Ovary (tissue), 9 donors: ENCODE data around the gene SLC39A3. TPM values are rescaled to one million over a fixed set of nuclear protein-coding genes. Genes with fewer than 3 reads are reported as not detected.

Experiments
- DNase-seq, 5 donors: peaks; one replicate each; pipeline ENCODE4 v3.0.0-alpha.2; 2019 to 2020
- H3K27ac ChIP-seq, 2 donors: fragments of 200-600 bp; one replicate each; pipeline versions ENCODE4 v1.5.1 to v1.8.0; 2019 to 2022
- H3K27me3 ChIP-seq: fragments of 200-600 bp; one replicate; pipeline ENCODE4 v1.8.0; 2022
- H3K36me3 ChIP-seq: fragments of 200-600 bp; sonication (generic); one replicate; pipeline ENCODE4 v1.5.1; 2019
- H3K4me1 ChIP-seq: one replicate; pipeline ENCODE4 v1.8.1; 2013; ENCODE audit warnings: mild to moderate bottlenecking, moderate library complexity; ENCODE audit not compliant: insufficient read depth
- H3K4me3 ChIP-seq: fragments of 200-600 bp; sonication (generic); one replicate; pipeline ENCODE4 v1.5.1; 2017
- H3K9me3 ChIP-seq, 2 donors: fragments of 200-600 bp in 1 of 2; sonication (generic) in 1 of 2; one replicate each; pipeline versions ENCODE4 v1.5.1 to v1.8.1; 2013 to 2019; ENCODE audit warnings: mild to moderate bottlenecking in 1 of 2, moderate library complexity in 1 of 2
- CTCF ChIP-seq, 3 donors: fragments of 450-650 bp in 2 of 3; fragments of 200-600 bp in 1 of 3; IDR thresholded peaks; one replicate each; pipeline versions ENCODE4 v1.5.1 to v1.8.0; 2016 to 2022; ENCODE audit warnings: antibody characterized with exemption in 3 of 3, mild to moderate bottlenecking in 1 of 3
- EP300 ChIP-seq: sonication (generic); formaldehyde crosslinking; IDR thresholded peaks from one replicate; pipeline ENCODE4 v1.6.1; 2017; ENCODE audit warnings: antibody characterized with exemption
- POLR2A ChIP-seq: fragments of 450-650 bp; IDR thresholded peaks from one replicate; pipeline ENCODE4 v1.6.1; 2017; ENCODE audit warnings: antibody characterized with exemption, mild to moderate bottlenecking, moderate library complexity
- WGBS, 3 donors: extraction: QIAGEN DNeasy Blood & Tissue Kit in 1 of 3; methylation state at CpG; one replicate each; pipeline versions ENCODE4 v1.1.5 to v1.1.7; 2013 to 2017; 5-methylcytosine and 5-hydroxymethylcytosine counted together
- intact Hi-C, 4 donors: fragments of 100-400 bp; cut with DNase I; formaldehyde crosslinking; loops; one replicate each; pipeline versions ENCODE4 v1.11.0 to v1.15.1; 2022 to 2023
- polyA plus RNA-seq, 2 donors: library from polyadenylated mRNA; stranded (reverse); fragments of 200-250 nt in 1 of 2; fragments of 350-450 nt in 1 of 2; fragmentation: Illumina TruSeq in 1 of 2; extraction: RNeasy Lipid Tissue Mini Kit (QIAGEN cat#74804) in 1 of 2; gene quantifications; one replicate each; pipeline ENCODE4 v1.2.3, GENCODE V29; 2013 to 2014
- total RNA-seq, 7 donors: library from RNA; depleted of rRNA in 2 of 7; stranded (reverse); fragments of >200 nt in 2 of 7; fragmentation: NEBNext Ultra II Directional in 3 of 7; extraction: Animal tissue kit (Norgen Biotek cat#: 25700) in 3 of 7; gene quantifications; one replicate each; pipeline versions ENCODE4 v1.1.0 to v1.2.4, GENCODE V29; 2016 to 2023
- donor health status: DM: no; HTN: no; CAD: no; lungs with moderate emphysema.
- donor health status: DM: no; HTN: no; CAD: no.
- donor health status: Bipolar disorder and iron deficiency.
- donor health status: DM: yes; HTN: yes; CAD: no.
- donor health status: DM: no; HTN: no; CAD: no.
- donor health status: DM: yes; HTN: yes; CAD: no.

SLC39A3 gene
- total and polyA plus RNA-seq, 9 donors = 11.6 to 40.2 (median 18.2) TPM

DNA sequence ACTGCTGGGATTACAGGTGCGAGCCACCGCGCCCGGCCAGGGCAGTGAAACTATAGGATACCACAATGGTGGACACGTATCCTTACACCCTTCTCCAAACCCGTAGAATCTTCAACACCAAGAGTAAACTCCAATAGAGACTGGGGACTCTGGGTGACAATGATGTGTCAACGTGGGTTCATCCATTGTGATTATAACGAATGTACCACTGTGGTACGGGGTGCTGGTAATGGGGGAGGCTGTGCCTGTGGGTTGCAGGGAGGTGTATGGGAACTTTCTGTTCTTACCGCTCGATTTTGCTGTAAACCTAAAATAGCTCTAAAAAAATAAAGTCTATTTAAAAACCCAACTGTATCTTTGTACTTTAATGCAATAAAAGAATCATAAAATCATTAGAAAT is 49.0 kb downstream of the SLC39A3 start:
- DNase-seq = no peak
- Histone ChIP-seq H3K36me3 (no peaks in the 10 kb centered on the region), H3K27me3 (no peaks in the 10 kb centered on the region), H3K27ac (no peak overlapping the region), H3K4me1 (peaks cover 17% of the 10 kb centered on the region), H3K4me3 (no peak overlapping the region), H3K9me3 (no peaks in the 10 kb centered on the region)
- TF ChIP-seq POLR2A (no peak), EP300 (no peak), CTCF (IDR thresholded peaks at IDR 0.05) (no peak)
- WGBS, 3 donors = 87 to 89% (median 87%) methylated on average over 11 of the region's 11 CpGs
- intact Hi-C loops = no loop called here

DNA sequence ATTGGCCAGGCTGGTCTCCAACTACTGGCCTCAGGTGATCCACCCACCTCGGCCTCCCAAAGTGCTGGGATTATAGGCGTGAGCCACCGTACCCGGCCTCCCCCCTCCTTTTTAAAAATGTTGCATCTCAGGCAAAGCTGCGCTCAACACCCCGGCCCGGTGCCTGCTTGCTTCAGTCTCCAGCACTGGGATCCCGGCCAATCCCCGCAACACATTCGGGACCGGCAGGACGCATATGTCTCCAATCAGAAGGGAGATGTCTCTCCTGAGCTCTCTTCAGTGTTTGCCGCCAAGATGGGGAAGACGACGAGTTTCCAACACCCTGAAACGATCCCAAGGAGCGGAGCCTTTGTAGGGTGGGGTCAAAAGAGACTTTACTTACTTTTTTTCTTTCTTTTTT is 53.5 kb downstream of the SLC39A3 start:
- Histone ChIP-seq H3K9me3 (no peaks in the 10 kb centered on the region), H3K27ac (no peak overlapping the region), H3K27me3 (no peaks in the 10 kb centered on the region), H3K36me3 (no peaks in the 10 kb centered on the region), H3K4me1 (peaks cover 2% of the 10 kb centered on the region), H3K4me3 (no peak overlapping the region)
- TF ChIP-seq EP300 (no peak), CTCF (IDR thresholded peaks at IDR 0.05) (no peak), POLR2A (no peak)
- DNase-seq = no peak
- WGBS, 3 donors = 68 to 88% (median 77%) methylated on average over 17 of the region's 17 CpGs
- intact Hi-C loops = no loop called here

GRCh38 chr19:2685204-2685704 is 54.6 kb downstream of the SLC39A3 start:
- WGBS, 3 donors = 91 to 93% (median 92%) methylated on average over 6 of the region's 6 CpGs
- H3K36me3 ChIP-seq = no peaks in the 10 kb centered on the region
- no peak for DNase-seq
- no peaks in the 10 kb centered on the region for H3K27me3 ChIP-seq
- no peak overlapping the region for H3K27ac ChIP-seq
- no peaks in the 10 kb centered on the region for H3K9me3 ChIP-seq
- H3K4me3 ChIP-seq = no peak overlapping the region
- TF ChIP-seq CTCF (IDR thresholded peaks at IDR 0.05) = no peak
- peaks cover 2% of the 10 kb centered on the region for H3K4me1 ChIP-seq
- intact Hi-C loops = no loop called here

DNA sequence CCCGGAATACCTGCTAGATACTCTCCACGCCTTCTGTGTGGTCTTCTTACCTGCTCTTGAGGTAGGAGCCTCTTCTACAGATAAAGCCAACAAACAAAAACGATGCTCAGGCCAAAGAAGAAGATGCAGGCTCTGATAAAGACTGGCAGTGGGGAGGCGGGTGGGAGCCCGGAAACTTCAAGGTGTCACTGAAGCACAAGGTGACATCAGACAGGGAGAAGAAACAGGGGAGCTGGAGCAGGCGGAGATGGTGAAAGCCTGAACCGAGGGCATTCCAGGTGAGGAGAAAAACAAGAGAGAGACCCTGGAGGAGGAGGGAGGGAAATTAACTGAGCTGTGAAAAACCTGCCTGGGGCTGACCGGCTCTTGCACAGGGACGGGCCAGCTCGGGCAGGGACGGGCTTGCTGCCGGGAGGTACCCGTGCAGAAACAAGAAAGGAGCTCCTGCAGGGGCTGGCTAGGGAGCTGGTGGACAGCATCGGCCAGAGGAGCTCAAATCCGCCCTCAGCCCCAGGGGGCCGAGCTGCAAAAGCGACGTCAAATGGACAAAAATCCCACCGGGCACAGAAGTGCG is 56.3 kb downstream of the SLC39A3 start:
- Histone ChIP-seq H3K27ac (no peak overlapping the region), H3K4me3 (no peak overlapping the region), H3K36me3 (no peaks in the 10 kb centered on the region), H3K27me3 (no peaks in the 10 kb centered on the region), H3K4me1 (peaks cover 2% of the 10 kb centered on the region), H3K9me3 (no peaks in the 10 kb centered on the region)
- intact Hi-C loops = no loop called here
- 85 to 89% (median 86%) methylated on average over 20 of the region's 20 CpGs for WGBS, 3 donors
- no peak for TF ChIP-seq CTCF (IDR thresholded peaks at IDR 0.05)
- TF ChIP-seq EP300 = no peak
- TF ChIP-seq POLR2A = no peak
- no peak for DNase-seq

Other genes starting within 250 kb of the SLC39A3 start
- gene GNG7, start 37.3 kb downstream of the SLC39A3 start, total RNA-seq = 10 to 100 TPM in 5 of 7 donors, 1 to 10 TPM in 2; 4.1 to 36.3 (median 15.9) TPM
- 10 to 100 TPM in 1 of 2 donors, 1 to 10 TPM in 1; 7.8 to 12.3 TPM for gene GNG7, start 37.3 kb downstream of the SLC39A3 start, polyA plus RNA-seq
- 10 to 100 TPM in 1 of 7 donors, 1 to 10 TPM in 5, under 1 TPM in 1; 0.24 to 16.0 (median 8.0) TPM for gene DIRAS1, start 18.6 kb downstream of the SLC39A3 start, total RNA-seq
- 1 to 10 TPM; 2.1 to 5.2 TPM for gene DIRAS1, start 18.6 kb downstream of the SLC39A3 start, polyA plus RNA-seq
- 10 to 100 TPM; 42.0 to 65.3 (median 53.4) TPM for gene SGTA, start 43.3 kb upstream of the SLC39A3 start, total RNA-seq
- gene SGTA, start 43.3 kb upstream of the SLC39A3 start, polyA plus RNA-seq = 10 to 100 TPM; 27.0 to 65.5 TPM
- 10 to 100 TPM; 26.2 to 54.7 (median 39.5) TPM for gene THOP1, start 45.5 kb upstream of the SLC39A3 start, total RNA-seq
- 10 to 100 TPM; 11.3 to 44.3 TPM for gene THOP1, start 45.5 kb upstream of the SLC39A3 start, polyA plus RNA-seq
- 10 to 100 TPM in 1 of 7 donors, 1 to 10 TPM in 6; 4.9 to 10.5 (median 7.6) TPM for gene ZNF554, start 79.9 kb upstream of the SLC39A3 start, total RNA-seq
- gene ZNF554, start 79.9 kb upstream of the SLC39A3 start, polyA plus RNA-seq = 1 to 10 TPM; 5.7 to 6.9 TPM
- 10 to 100 TPM in 6 of 7 donors, 1 to 10 TPM in 1; 4.5 to 18.0 (median 14.8) TPM for gene ZNF555, start 101.5 kb upstream of the SLC39A3 start, total RNA-seq
- gene ZNF555, start 101.5 kb upstream of the SLC39A3 start, polyA plus RNA-seq = 1 to 10 TPM; 5.7 to 6.7 TPM
- gene ZNF556, start 127.3 kb upstream of the SLC39A3 start, total RNA-seq = 1 to 10 TPM; 2.8 to 9.0 (median 6.9) TPM
- 1 to 10 TPM; 3.8 to 3.9 TPM for gene ZNF556, start 127.3 kb upstream of the SLC39A3 start, polyA plus RNA-seq
- gene ZNF57, start 160.9 kb upstream of the SLC39A3 start, total RNA-seq = 1 to 10 TPM; 3.7 to 6.5 (median 5.1) TPM
- 1 to 10 TPM; 4.7 TPM for gene ZNF57, start 160.9 kb upstream of the SLC39A3 start, polyA plus RNA-seq
- gene ZNF77, start 205.0 kb upstream of the SLC39A3 start, total RNA-seq = 1 to 10 TPM; 3.0 to 7.4 (median 6.1) TPM
- gene ZNF77, start 205.0 kb upstream of the SLC39A3 start, polyA plus RNA-seq = 1 to 10 TPM; 4.0 to 5.2 TPM
- gene TLE6, start 237.5 kb upstream of the SLC39A3 start, total RNA-seq = 1 to 10 TPM in 2 of 7 donors, under 1 TPM in 5; 0.41 to 1.2 (median 0.79) TPM
- 1 to 10 TPM in 1 of 2 donors, under 1 TPM in 1; 0.70 to 1.2 TPM for gene TLE6, start 237.5 kb upstream of the SLC39A3 start, polyA plus RNA-seq